Transverse colon (tissue), 4 donors: ENCODE data around the gene ADCY4. TPM values are rescaled to one million over a fixed set of nuclear protein-coding genes. Genes with fewer than 3 reads are reported as not detected.

Experiments used
- DNase-seq: peaks from one replicate; pipeline ENCODE4 v3.0.0-alpha.2; 2019
- H3K27ac ChIP-seq, 4 donors: fragments of 200-600 bp; sonication (generic); 2 replicates each; pipeline ENCODE4 v1.5.1; 2016 to 2018; ENCODE audit warnings: inconsistent platforms in 4 of 4
- H3K27me3 ChIP-seq: fragments of 200-600 bp; sonication (generic); 2 replicates; pipeline ENCODE4 v1.5.1; 2017; ENCODE audit warnings: inconsistent platforms
- H3K36me3 ChIP-seq, 4 donors: fragments of 200-600 bp; sonication (generic); 2 replicates each; pipeline ENCODE4 v1.5.1; 2017 to 2019; ENCODE audit warnings: inconsistent platforms in 4 of 4
- H3K4me1 ChIP-seq, 4 donors: fragments of 200-600 bp; sonication (generic); 2 replicates each; pipeline ENCODE4 v1.5.1; 2017 to 2020; ENCODE audit warnings: inconsistent platforms in 4 of 4
- H3K4me3 ChIP-seq, 4 donors: fragments of 200-600 bp; sonication (generic); 1 replicate in 1 of 4; 2 replicates in 3 of 4; pipeline versions ENCODE4 v1.5.1 to v1.6.1; 2017 to 2019; ENCODE audit warnings: inconsistent platforms in 4 of 4
- H3K9me3 ChIP-seq, 2 donors: fragments of 200-600 bp; sonication (generic); 2 replicates each; pipeline ENCODE4 v1.5.1; 2017 to 2019; ENCODE audit warnings: inconsistent platforms in 2 of 2
- CTCF ChIP-seq, 5 experiments: fragments of 200-600 bp in 3 of 5; fragments of 450-650 bp in 2 of 5; sonication (generic) in 3 of 5; IDR thresholded peaks; 1 replicate in 2 of 5; 2 replicates in 3 of 5; pipeline ENCODE4 v1.5.1; 2016 to 2017; ENCODE audit warnings: antibody characterized with exemption in 5 of 5, inconsistent platforms in 3 of 5, mild to moderate bottlenecking in 2 of 5, moderate library complexity in 1 of 5
- EP300 ChIP-seq: sonication (generic); formaldehyde crosslinking; IDR thresholded peaks from one replicate; pipeline ENCODE4 v1.6.1; 2017; ENCODE audit warnings: antibody characterized with exemption, low read depth
- POLR2A ChIP-seq: fragments of 450-650 bp; IDR thresholded peaks from one replicate; pipeline ENCODE4 v1.6.1; 2016; ENCODE audit warnings: antibody characterized with exemption, mild to moderate bottlenecking, moderate library complexity
- POLR2AphosphoS5 ChIP-seq, 3 donors: sonication (generic); formaldehyde crosslinking; IDR thresholded peaks; one replicate each; pipeline ENCODE4 v1.6.1; 2016; ENCODE audit warnings: antibody characterized with exemption in 3 of 3
- WGBS, 2 donors: methylation state at CpG; one replicate each; pipeline ENCODE4 v1.1.5; 2018; ENCODE audit warnings: low coverage in 1 of 2; 5-methylcytosine and 5-hydroxymethylcytosine counted together
- in situ Hi-C, 4 donors: fragments of 200-750 bp; cut with MboI; loops; one replicate each; pipeline versions ENCODE4 v1.15.0 to v1.15.1; 2017; ENCODE audit warnings: low sequenced_read_pairs in 3 of 4, low pct_ligation_motif_present in 1 of 4, low pct_unique_long_range_greater_than_20kb in 1 of 4
- intact Hi-C: fragments of 100-400 bp; cut with DNase I; formaldehyde crosslinking; loops from one replicate; pipeline ENCODE4 v1.15.1; 2023; ENCODE audit warnings: low total_unique reads
- total RNA-seq, 4 donors: library from RNA; depleted of rRNA; stranded (reverse); fragments of >200 nt; gene quantifications; one replicate each; pipeline ENCODE4 v1.1.0, GENCODE V29; 2016

The ADCY4 gene
- total RNA-seq, 4 donors from 2014 or later, result 7.9 to 74.8 (median 21.3) TPM

GRCh38 chr14:24285351-24285750, 49.5 kb downstream of the ADCY4 start:
- WGBS, 2 donors, result 83 to 86% methylated on average over 2 to 4 of the region's 4 CpGs
- no peak overlapping the region for H3K4me3 ChIP-seq

GRCh38 chr14:24284501-24285035, 50.3 kb downstream of the ADCY4 start:
- no peak for DNase-seq

More at GRCh38 chr14:24285351-24285750, 49.5 kb downstream of the ADCY4 start:
- H3K9me3 ChIP-seq, result no peaks in the 10 kb centered on the region
- intact Hi-C loops, result no loop called here
- H3K27ac ChIP-seq, result no peak overlapping the region
- H3K4me1 ChIP-seq, result no peaks in the 10 kb centered on the region
- no peak for DNase-seq
- peaks cover 0 to 8% (median 4%) of the 10 kb centered on the region in 4 donors for H3K36me3 ChIP-seq
- in situ Hi-C loops, result no loop called here
- H3K27me3 ChIP-seq, result no peaks in the 10 kb centered on the region
- TF ChIP-seq CTCF (IDR thresholded peaks at IDR 0.05) (no peak), EP300 (no peak), POLR2A (no peak), POLR2AphosphoS5 (IDR thresholded peaks at IDR 0.05) (no peak)

GRCh38 chr14:24283796-24284460, 50.9 kb downstream of the ADCY4 start:
- WGBS, 2 donors, result 91% methylated on average over 5 of the region's 5 CpGs; no CpG with 5 or more reads in 1 of the 2 donors
- H3K9me3 ChIP-seq, result no peaks in the 10 kb centered on the region
- no peak for DNase-seq
- intact Hi-C loops, result no loop called here
- H3K36me3 ChIP-seq, result no peaks in the 10 kb centered on the region
- H3K4me3 ChIP-seq, result no peak overlapping the region
- no peaks in the 10 kb centered on the region for H3K27me3 ChIP-seq
- TF ChIP-seq CTCF (IDR thresholded peaks at IDR 0.05) (no peak), POLR2AphosphoS5 (IDR thresholded peaks at IDR 0.05) (no peak), EP300 (no peak), POLR2A (no peak)
- no peak overlapping the region for H3K27ac ChIP-seq
- in situ Hi-C loops, result no loop called here
- H3K4me1 ChIP-seq, result no peaks in the 10 kb centered on the region

More at GRCh38 chr14:24284501-24285035, 50.3 kb downstream of the ADCY4 start:
- intact Hi-C loops (no loop called here), in situ Hi-C loops (no loop called here)
- WGBS, 2 donors, result 83 to 100% methylated on average over 1 to 11 of the region's 11 CpGs
- Histone ChIP-seq H3K27ac (no peak overlapping the region), H3K9me3 (no peaks in the 10 kb centered on the region), H3K27me3 (no peaks in the 10 kb centered on the region), H3K36me3 (peaks cover 0 to 2% (median 0%) of the 10 kb centered on the region in 4 donors), H3K4me1 (no peaks in the 10 kb centered on the region), H3K4me3 (no peak overlapping the region)
- TF ChIP-seq CTCF (IDR thresholded peaks at IDR 0.05) (no peak), POLR2A (no peak), EP300 (no peak), POLR2AphosphoS5 (IDR thresholded peaks at IDR 0.05) (no peak)

- H3K36me3 ChIP-seq, result no peaks in the 10 kb centered on the region
- TF ChIP-seq POLR2AphosphoS5 (IDR thresholded peaks at IDR 0.05) (no peak), EP300 (no peak), POLR2A (no peak), CTCF (IDR thresholded peaks at IDR 0.05) (no peak)
- no peaks in the 10 kb centered on the region for H3K27me3 ChIP-seq
- no peaks in the 10 kb centered on the region for H3K4me1 ChIP-seq
- H3K9me3 ChIP-seq, result no peaks in the 10 kb centered on the region
- WGBS, 2 donors, result 94% methylated on average over 3 of the region's 3 CpGs; no CpG with 5 or more reads in 1 of the 2 donors
- no peak for DNase-seq
- H3K27ac ChIP-seq, result no peak overlapping the region
- no peak overlapping the region for H3K4me3 ChIP-seq
- intact Hi-C loops (no loop called here), in situ Hi-C loops (no loop called here)
Measured at GRCh38 chr14:24282736-24283135, 52.1 kb downstream of the ADCY4 start.
